Measurements from ENCODE around the gene WFDC11.
"Not testable (repeated sequence)": the region's sequence is repeated elsewhere in the genome, so short reads cannot be mapped to it uniquely, and the experiment has no call there.

The WFDC11 gene

GRCh38 chr20:45670139-45670538 is at the start of gene WFDC11:
TSS of gene WFDC11 (minus strand) at chr20:45670239. CDS start at chr20:45650600, 19,639 bp downstream.
- no peak for DNase-seq (ENCODE audit: low read depth)

DNA sequence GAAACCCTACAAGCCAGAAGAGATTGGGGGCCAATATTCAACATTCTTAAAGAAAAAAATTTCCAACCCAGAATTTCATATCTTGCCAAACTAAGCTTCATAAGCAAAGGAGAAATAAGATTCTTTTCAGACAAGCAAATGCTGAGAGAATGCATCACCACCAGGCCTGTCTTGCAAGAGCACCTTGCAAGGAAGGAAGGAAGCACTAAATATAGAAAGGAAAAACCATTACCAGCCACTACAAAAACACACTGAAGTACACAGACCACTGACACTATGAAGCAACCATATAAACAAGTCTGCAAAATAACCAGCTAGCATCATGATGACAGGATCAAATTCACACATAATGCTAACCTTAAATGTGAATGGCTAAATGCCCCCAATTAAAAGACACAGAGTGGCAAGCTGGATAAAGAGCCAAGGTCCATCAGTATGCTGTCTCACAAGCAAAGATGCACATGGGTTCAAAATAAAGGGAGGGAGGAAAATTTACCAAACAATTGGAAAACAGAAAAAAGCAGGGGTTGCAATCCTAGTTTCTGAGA is 46.2 kb upstream of the WFDC11 start:
- not testable (repeated sequence) for DNase-seq (ENCODE audit: low read depth)

DNA sequence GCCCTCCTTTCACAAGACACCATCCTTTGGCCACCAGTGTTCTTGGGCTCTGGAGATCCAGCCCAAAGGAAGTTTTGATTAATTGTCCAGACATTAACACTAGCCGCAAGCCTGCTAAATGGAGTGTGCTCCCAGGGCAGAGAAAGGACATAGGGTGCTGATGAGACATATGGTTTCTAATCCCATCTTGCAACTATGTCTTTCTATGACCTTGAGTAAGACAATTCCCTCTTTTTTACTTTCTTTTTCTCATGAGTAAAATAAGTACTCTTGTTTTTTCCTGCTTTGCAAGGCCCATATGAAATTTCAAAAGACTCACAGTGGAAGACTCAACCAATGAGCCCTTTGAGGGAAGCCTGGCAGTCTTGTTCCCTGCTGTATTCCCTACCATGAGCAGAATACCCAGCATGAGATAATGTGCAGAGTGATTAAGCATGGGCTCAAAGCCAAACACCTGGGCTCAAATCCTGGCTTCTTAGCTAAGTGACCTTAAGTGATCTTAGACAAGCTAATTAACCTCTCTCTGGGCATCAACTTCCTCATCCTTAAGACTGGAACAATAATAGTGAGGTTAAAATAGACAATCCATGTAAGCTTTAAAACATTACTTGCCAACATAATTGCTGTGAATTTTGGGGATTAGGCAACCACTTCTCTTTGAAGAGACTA is 35.1 kb upstream of the WFDC11 start, which contains the start of gene WFDC10B:
Gene WFDC10B, minus strand, starts transcription at position 51 of the 669 bp plus-strand sequence. CDS start 19,027 bp downstream, outside the sequence.
- no peak for DNase-seq (ENCODE audit: low read depth)

DNA sequence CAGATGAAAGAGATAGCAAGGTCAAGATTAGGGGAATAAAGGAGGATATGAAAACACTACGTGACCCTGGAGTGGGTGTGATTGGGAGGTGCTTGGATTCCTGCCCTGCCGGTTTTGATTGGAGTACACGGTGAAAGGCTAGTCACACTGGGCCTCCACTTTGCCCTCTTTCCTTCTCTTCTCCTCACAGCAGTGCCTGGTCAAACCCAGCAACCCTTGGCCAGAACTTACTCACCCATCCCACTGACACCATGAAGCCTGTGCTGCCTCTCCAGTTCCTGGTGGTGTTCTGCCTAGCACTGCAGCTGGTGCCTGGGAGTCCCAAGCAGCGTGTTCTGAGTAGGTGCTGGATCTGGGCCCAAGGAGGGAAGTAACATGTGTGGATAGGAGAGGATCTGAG is 31.8 kb upstream of the WFDC11 start, which contains the start of gene WFDC13:
Gene WFDC13, plus strand, starts transcription at position 166 of the 400 bp plus-strand sequence. Its CDS starts 86 bp downstream, at position 252.
- no peak for DNase-seq (ENCODE audit: low read depth)

- no peak for DNase-seq (ENCODE audit: low read depth)
These were observed 31.1 kb upstream of the WFDC11 start for GRCh38 chr20:45701104-45701503.

DNA sequence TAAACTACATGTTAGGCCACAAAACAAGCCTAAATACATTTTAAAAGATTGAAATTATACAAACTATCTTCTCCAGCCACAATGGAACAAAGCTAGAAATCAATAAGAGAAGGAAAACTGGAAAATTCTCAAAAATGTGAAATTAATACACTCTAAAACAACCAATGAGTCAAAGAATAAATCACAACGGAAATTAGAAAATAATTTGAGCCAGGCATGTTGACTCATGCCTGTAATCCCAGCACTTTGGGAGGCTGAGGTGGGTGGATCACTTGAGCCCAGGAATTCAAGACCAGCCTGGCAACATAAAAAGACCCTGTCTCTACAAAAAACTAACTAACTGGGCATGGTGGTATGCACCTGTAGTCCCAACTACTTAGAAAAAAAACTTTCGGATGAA is 25.5 kb upstream of the WFDC11 start:
- DNase-seq (ENCODE audit: low read depth) = no peak

DNA sequence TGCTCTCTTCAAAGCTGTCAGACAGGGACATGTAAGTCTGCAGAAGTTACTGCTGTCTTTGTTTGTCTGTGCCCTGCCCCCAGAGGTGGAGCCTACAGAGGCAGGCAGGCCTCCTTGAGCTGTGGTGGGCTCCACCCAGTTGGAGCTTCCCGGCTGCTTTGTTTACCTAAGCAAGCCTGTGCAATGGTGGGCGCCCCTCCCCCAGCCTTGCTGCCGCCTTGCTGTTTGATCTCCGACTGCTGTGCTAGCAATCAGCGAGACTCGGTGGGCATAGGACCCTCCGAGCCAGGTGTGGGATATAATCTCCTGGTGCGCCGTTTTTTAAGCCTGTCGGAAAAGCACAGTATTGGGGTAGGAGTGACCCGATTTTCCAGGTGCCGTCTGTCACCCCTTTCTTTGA is 23.3 kb upstream of the WFDC11 start:
- not testable (repeated sequence) for DNase-seq (ENCODE audit: low read depth)

DNA sequence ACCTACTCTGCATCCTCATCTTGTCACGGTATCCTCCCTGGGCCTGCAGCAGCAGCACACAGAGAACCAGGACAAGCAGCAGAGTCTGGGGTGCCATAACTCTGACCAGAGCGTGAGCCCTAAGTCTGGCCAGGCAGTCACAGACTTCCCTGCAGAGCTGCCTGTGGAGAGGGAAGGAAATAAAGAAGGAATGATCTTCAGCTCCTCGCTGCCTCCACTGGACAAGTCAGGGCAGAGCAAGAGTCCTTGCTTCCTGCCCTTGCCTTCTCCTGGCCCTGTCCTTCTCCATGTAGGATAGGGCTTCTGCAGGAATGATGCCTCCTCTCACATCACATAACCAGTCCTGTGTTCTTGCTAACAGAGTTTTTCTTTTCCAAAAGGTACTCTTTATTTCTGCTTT is 15.9 kb upstream of the WFDC11 start:
- no peak for DNase-seq (ENCODE audit: low read depth)

DNA sequence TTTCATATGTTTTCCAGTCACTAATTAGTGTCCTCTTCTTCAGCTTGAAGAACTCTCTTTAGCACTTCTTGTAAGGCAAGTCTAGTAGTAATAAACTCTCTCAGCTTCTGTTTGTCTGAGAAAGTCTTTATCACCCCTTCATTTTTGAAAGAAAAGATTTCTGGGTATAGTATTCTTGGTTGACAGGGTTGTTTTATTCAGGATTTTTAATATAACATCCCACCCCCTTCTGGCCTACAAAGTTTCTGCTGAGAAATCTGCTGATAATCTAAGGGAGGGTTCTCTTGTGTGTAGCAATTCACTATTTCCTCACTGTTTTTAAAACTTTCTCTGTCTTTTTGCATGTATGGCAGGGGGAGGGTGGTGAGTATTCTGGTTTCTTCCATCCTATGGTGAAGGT is 9.6 kb upstream of the WFDC11 start:
- DNase-seq (ENCODE audit: low read depth) = no peak

DNA sequence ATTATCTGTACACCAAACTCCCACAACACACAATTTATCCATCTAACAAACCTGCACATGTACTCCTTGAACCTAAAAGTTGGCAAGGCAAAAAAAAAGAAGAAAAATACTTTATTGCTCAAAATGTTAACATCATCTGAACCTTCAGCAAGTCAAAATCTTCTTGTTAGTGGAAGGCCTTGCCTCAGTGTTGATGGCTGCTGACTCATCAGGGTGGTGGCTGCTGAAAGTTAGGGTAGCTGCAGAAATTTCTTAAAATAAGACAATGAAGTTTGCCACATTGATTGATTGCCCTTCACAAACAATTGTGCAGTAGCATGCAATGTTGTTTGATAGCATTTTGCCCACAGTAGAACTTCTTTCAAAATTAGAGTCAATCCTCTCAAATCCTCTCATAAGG is 2.7 kb upstream of the WFDC11 start:
- no peak for DNase-seq (ENCODE audit: low read depth)

DNA sequence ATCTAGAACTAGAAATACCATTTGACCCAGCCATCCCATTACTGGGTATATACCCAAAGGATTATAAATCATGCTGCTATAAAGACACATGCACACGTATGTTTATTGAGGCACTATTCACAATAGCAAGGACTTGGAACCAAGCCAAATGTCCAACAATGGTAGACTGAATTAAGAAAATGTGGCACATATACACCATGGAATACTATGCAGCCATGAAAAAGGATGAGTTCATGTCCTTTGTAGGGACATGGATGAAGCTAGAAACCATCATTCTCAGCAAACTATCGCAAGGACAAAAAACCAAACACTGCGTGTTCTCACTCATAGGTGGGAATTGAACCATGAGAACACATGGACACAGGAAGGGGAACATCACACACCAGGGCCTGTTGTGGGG is 13.0 kb downstream of the WFDC11 start:
- DNase-seq (ENCODE audit: low read depth) = not testable (repeated sequence)

- DNase-seq (ENCODE audit: low read depth) = not testable (repeated sequence)
These were observed 18.3 kb downstream of the WFDC11 start for GRCh38 chr20:45651726-45652125.

DNA sequence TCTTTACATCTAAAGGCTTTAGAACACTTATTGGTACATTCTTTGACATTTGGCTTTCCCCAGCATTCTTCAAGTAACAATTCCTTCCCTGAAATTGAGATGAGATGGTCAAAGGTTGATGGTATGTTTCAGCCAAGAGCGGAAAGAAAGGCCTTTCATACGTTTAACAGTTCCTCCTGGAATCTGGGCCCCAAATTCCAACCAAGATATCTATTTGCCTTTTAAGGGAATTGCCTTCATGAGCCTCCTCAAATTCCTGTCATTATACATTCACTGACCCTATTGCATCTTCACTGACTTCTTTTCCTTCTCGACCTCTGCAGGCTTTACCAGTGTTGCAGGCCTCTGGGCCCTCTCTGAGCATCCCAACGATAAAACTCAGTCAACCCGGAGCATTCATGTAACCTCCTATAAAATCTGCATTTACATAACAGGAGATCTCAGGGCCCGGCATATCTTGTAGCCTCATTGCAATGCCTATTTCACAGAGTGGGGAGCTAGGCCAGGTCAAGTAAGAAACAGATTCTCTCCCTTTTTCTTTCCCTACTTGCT is 20.7 kb downstream of the WFDC11 start:
- DNase-seq (ENCODE audit: low read depth) = no peak

DNA sequence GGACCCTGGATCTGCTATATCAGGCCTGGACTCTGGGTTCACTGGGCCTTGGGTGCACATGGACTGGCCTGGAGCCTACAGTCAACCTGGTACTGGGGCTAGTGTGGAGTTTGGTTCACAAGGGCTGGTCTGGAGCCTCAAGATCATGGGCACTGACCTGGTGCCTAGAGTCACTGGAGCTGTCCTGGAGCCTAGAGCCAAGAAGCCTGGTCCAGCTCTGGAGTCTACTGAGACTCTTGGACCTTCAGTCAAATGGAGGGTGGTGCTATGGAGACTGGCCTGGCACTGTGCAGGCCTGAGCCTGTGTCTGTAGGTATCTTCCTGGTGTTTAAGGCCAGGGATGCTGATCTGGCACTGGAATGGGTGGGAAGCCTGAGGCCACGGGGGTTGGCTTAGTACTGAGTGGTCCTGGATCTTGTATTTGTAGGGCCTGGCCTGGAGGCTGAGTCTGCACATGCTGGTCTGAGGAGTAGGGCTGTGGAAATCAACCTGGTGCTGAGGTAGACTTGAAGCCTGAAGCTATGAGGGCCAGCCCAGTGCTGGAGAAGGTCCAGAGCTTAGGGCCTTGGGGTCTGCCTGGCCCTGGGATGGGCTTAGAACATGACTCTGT is 22.5 kb downstream of the WFDC11 start:
- no peak for DNase-seq (ENCODE audit: low read depth)

DNA sequence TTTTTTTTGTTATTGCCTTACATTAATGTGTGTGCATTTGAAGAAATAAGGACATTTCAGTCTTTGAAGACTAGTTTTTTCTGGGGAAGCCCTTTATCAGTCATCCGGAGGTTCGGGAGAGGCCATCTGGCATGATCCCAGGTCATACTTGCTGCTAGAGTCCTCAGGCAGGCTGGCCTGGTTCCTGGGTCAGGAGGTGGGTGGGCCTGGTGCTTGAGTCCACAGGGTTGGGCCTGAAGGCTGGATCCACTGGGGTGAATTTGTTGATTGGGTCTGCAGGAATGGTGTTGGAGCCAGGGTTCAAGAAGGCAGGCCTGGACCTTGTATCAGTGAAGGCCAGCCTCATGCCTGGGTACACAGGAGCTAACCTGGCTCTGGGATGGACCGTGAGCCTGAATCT is 23.2 kb downstream of the WFDC11 start:
- DNase-seq (ENCODE audit: low read depth) = no peak

DNA sequence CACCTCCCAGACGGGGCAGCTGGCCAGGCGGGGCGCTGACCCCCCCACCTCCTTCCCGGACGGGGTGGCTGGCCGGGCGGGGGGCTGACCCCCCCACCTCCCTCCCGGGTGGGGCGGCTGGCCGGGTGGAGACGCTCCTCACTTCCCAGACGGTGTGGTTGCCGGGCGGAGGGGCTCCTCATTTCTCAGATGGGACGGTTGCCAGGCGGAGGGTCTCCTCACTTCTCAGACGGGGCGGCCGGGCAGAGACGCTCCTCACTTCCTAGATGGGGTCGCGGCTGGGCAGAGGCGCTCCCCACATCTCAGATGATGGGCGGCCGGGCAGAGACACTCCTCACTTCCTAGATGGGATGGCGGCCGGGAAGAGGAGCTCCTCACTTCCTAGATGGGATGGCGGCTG is 24.2 kb downstream of the WFDC11 start:
- DNase-seq (ENCODE audit: low read depth) = not testable (repeated sequence)

- not testable (repeated sequence) for DNase-seq (ENCODE audit: low read depth)
These were observed 29.0 kb downstream of the WFDC11 start for GRCh38 chr20:45641076-45641475.

DNA sequence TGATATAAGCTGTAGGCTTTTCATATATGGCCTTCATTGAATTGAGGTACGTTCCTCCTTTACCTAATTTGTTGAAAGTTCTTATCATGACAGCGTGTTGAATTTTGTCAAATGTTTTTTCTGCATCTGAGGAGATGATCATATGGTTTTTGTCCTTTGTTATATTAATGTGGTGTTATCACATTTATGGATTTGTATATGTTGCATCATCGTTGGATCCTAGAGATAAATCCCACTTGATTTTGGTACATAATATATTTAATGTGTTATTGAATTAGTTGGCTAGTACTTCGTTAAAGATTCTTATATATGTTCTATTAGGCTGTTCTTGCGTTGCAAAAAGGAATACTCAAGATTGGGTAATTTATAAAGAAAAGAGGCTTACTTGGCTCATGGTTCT is 30.4 kb downstream of the WFDC11 start:
- no peak for DNase-seq (ENCODE audit: low read depth)

GRCh38 chr20:45636513-45636912 is 33.5 kb downstream of the WFDC11 start:
- DNase-seq (ENCODE audit: low read depth) = no peak

- no peak for DNase-seq (ENCODE audit: low read depth)
These were observed 38.9 kb downstream of the WFDC11 start, which contains the start of gene WFDC9 for GRCh38 chr20:45631184-45631583. TSS of gene WFDC9 (minus strand) at chr20:45631284. CDS start at chr20:45610181, 21,103 bp downstream.

GRCh38 chr20:45630371-45630770 is 39.7 kb downstream of the WFDC11 start:
- no peak for DNase-seq (ENCODE audit: low read depth)

DNA sequence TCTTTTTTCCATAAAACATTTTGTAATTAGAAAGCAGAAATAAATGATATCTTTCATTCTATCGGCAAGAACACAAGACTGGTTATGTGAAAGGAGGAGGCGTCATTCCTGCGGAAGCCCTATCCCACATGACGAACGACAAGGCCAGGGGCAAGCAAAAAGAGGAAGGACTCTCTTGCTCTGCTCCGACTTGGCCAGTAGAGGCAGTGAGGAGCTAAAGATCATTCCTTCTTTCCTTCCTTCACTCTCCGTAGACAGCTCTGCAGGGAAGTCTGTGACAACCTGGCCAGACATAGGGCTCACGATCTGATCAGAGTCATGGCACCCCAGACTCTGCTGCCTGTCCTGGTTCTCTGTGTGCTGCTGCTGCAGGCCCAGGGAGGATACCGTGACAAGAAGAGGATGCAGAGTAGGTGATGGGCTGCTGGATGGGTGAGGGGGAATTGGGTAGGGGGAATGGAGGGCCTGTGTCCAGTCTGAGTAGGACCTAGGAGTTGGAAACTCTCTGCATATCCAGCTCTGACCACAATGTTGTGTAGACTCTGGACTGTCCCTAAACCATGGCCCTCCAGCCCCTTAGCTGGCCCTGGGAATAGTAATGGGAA is 40.4 kb downstream of the WFDC11 start, which contains the start of gene WFDC10A:
Gene WFDC10A, plus strand, starts transcription at position 244 of the 605 bp plus-strand sequence. Its CDS starts 75 bp downstream, at position 319.
- DNase-seq (ENCODE audit: low read depth) = no peak

Measured in stimulated activated CD8-positive, alpha-beta memory T cell treated with anti-CD3 and anti-CD28 coated beads, Interleukin-15, amount 100 ng/mL, for 1 hour (primary cell).